Left ventricle myocardium inferior (tissue), 1 donor: ENCODE data around the gene ATG101. TPM values are rescaled to one million over a fixed set of nuclear protein-coding genes. Genes with fewer than 3 reads are reported as not detected.
"Not testable (repeated sequence)": the region's sequence is repeated elsewhere in the genome, so short reads cannot be mapped to it uniquely, and the experiment has no call there.

Experiments used
- DNase-seq: peaks from one replicate; pipeline ENCODE4 v3.0.0-alpha.2; 2020
- H3K27ac ChIP-seq: fragments of 200-600 bp; replicated peaks from 2 replicates; pipeline ENCODE4 v1.8.0; 2021
- H3K27me3 ChIP-seq: fragments of 200-600 bp; 2 replicates; pipeline ENCODE4 v1.8.0; 2021; ENCODE audit warnings: low read depth
- H3K36me3 ChIP-seq: fragments of 200-600 bp; 2 replicates; pipeline ENCODE4 v1.8.0; 2021
- H3K4me1 ChIP-seq: fragments of 200-600 bp; 2 replicates; pipeline ENCODE4 v1.8.0; 2021
- H3K4me3 ChIP-seq: fragments of 200-600 bp; 2 replicates; pipeline ENCODE4 v1.8.0; 2021; ENCODE audit warnings: mild to moderate bottlenecking, moderate library complexity
- H3K9me3 ChIP-seq: fragments of 200-600 bp; replicated peaks from 2 replicates; pipeline ENCODE4 v1.8.0; 2021
- intact Hi-C: fragments of 100-400 bp; cut with micrococcal nuclease; formaldehyde crosslinking; loops from one replicate; pipeline ENCODE4 v1.11.0; 2022
- total RNA-seq: library from RNA; stranded (reverse); fragmentation: NEBNext Ultra II Directional; extraction: Animal tissue kit (Norgen Biotek cat#: 25700); gene quantifications from one replicate; pipeline ENCODE4 v1.2.1, GENCODE V29; 2021
- TF ChIP-seq, protein P1 (sequence below): fragments of 200-600 bp; IDR thresholded peaks from 2 replicates; pipeline ENCODE4 v1.8.0; 2021; ENCODE audit warnings: antibody characterized with exemption, mild to moderate bottlenecking, borderline replicate concordance
- donor health status: DM: no; HTN: yes; CAD: no; lungs with severe emphysema.

Gene ATG101
- total RNA-seq, 1 donor from 2014 or later = 23.8 TPM

- H3K4me3 ChIP-seq = no peak overlapping the region
- H3K27me3 ChIP-seq = peaks cover 78% of the 10 kb centered on the region
- intact Hi-C loops = no loop called here
- H3K27ac ChIP-seq = no peak overlapping the region
- TF ChIP-seq, protein P1, sequence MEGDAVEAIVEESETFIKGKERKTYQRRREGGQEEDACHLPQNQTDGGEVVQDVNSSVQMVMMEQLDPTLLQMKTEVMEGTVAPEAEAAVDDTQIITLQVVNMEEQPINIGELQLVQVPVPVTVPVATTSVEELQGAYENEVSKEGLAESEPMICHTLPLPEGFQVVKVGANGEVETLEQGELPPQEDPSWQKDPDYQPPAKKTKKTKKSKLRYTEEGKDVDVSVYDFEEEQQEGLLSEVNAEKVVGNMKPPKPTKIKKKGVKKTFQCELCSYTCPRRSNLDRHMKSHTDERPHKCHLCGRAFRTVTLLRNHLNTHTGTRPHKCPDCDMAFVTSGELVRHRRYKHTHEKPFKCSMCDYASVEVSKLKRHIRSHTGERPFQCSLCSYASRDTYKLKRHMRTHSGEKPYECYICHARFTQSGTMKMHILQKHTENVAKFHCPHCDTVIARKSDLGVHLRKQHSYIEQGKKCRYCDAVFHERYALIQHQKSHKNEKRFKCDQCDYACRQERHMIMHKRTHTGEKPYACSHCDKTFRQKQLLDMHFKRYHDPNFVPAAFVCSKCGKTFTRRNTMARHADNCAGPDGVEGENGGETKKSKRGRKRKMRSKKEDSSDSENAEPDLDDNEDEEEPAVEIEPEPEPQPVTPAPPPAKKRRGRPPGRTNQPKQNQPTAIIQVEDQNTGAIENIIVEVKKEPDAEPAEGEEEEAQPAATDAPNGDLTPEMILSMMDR = no peak
- no peaks in the 10 kb centered on the region for H3K36me3 ChIP-seq
- H3K9me3 ChIP-seq = no peaks in the 10 kb centered on the region
- no peak for DNase-seq
- no peaks in the 10 kb centered on the region for H3K4me1 ChIP-seq
Measured at GRCh38 chr12:52096332-52097044, 26.7 kb downstream of the ATG101 start.

GRCh38 chr12:52097045-52097666 lies 27.4 kb downstream of the ATG101 start:
- Histone ChIP-seq H3K27me3 (peaks cover 78% of the 10 kb centered on the region), H3K4me1 (no peaks in the 10 kb centered on the region), H3K9me3 (no peaks in the 10 kb centered on the region), H3K4me3 (no peak overlapping the region), H3K36me3 (no peaks in the 10 kb centered on the region), H3K27ac (no peak overlapping the region)
- TF ChIP-seq, protein P1 = no peak
- intact Hi-C loops = no loop called here
- no peak for DNase-seq

GRCh38 chr12:52104431-52105089 lies 34.8 kb downstream of the ATG101 start:
- H3K4me3 ChIP-seq, H3K9me3 ChIP-seq, intact Hi-C loops, DNase-seq, H3K36me3 ChIP-seq, H3K4me1 ChIP-seq, H3K27ac ChIP-seq: not testable (repeated sequence)
- H3K27me3 ChIP-seq = peaks cover 93% of the 10 kb centered on the region

DNA sequence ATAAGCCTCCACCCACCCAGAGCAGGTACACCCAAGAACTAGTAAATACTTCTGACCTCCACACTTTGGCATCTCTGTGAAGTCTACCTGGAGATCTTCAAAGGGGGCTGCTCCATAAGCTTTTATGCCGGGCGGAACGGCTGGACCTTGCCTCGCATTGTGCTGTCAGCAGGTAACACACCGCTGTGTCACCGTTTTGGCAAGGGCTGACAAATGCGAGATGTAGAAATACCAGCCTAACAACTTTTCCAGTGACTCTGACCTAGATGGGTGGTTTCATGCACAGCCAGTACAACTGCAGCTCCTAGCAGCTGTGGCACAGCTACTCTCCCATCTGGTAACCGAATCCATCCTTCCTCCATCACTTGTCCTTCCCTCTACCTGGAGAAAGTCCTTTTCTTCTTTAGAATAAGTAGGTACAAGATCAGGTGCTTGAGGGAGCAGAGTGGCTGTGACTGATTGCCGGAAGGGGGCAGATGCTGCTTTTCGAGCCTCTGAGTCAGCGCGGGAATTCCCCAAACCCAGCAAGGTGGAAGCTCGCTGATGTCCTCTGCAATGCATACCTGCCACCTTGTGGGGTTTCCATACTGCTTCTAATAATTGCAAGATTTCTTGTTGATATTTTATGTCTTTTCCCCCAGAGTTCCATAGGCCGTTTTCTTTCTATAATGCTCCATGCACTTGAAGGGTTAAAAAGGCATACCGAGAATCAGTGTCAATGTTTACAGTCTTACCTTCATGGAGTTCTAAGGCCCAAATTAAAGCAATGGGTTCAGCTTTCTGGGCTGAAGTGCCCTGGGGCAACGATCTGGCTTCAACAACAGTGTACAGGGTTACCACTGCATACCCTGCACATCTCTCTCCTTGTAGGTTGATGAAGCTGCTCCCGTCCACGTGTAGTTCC lies 46.7 kb downstream of the ATG101 start:
- intact Hi-C loops, H3K36me3 ChIP-seq: not testable (repeated sequence)
- peaks cover 67% of the 10 kb centered on the region for H3K27me3 ChIP-seq

DNA sequence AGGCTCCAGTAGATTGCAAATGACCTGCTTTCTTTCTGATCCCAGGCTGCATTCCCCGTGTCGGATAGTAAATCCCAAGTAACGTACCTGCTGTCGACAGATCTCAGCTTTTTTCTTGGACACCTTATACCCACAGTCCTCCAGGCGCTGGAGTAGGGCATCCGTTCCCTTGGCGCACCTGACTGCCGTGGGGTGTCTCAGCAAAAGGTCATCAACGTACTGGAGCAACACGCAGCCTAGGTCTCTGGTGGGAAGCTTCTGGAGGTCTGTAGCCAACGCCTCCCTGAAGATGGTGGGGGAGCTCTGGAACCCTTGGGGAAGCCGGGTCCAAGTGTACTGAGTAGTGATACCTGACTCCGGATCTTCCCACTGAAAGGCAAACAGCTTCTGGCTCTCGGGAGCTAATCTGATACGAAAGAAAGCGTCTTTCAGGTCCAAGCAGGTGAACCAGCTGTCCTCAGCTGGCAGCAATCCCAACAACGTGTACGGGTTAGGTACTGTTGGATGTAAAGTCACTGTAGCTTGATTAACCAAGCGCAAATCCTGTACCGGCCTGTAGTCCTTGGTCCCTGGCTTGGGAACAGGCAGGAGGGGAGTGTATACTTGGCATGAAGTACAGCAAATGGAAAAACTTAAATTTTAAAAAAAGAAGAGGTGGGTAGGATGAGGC lies 48.2 kb downstream of the ATG101 start:
- DNase-seq, H3K36me3 ChIP-seq, H3K4me3 ChIP-seq, H3K9me3 ChIP-seq, H3K27ac ChIP-seq, intact Hi-C loops: not testable (repeated sequence)
- Histone ChIP-seq H3K27me3 (peaks cover 65% of the 10 kb centered on the region), H3K4me1 (peaks cover 17% of the 10 kb centered on the region)

More for the DNA sequence above, 46.7 kb downstream of the ATG101 start:
- H3K9me3 ChIP-seq, H3K27ac ChIP-seq, H3K4me3 ChIP-seq, DNase-seq: not testable (repeated sequence)
- H3K4me1 ChIP-seq = peaks cover 11% of the 10 kb centered on the region

DNA sequence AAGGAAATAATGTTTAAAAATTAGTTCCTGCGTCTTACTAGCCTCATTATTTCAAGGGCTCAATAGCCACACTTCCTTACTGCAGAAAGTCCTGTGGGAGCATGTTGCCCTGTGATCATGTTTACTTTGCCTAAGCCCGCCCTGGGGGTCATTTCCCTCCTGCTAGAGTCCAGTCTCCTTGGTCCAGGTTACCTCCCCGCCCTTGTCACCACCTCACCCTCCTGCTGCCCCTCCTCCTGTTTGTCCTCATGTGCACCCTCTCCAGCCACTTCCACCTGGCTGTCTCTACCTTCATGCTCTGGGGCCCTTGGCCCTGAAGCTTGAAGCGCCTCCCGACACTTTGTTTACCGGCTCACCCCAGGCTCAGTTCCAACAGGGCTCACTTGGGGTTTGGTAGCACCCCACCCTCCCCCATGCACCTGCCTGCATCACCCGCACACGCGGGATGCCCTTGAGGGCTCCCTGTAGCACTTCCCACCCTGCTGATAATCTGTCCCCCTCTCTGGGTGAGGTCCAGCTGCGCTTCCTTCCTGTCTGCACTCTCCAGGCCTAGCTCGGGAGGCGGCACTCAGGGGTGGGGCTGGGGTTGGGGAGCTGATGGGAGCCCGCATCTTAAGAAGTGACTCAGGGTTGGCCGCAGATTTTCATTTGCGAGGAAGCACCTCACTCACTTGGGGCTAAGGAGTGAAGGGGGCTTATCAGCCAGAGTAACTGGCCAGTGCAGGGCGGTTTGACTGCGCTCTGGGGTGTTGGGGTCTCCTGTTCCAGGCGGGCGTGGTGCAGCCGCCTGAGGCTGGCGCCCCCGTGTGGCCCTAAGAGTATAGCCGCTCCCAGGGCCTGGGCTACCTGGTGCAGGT lies 49.8 kb downstream of the ATG101 start:
- H3K4me3 ChIP-seq = no peak overlapping the region
- H3K27me3 ChIP-seq = peaks cover 54% of the 10 kb centered on the region
- peaks cover 17% of the 10 kb centered on the region for H3K4me1 ChIP-seq
- DNase-seq = peak; percentile 27
- TF ChIP-seq, protein P1 = peak; percentile 70
- intact Hi-C loops = no loop called here
- H3K27ac ChIP-seq = no peak overlapping the region
- no peaks in the 10 kb centered on the region for H3K36me3 ChIP-seq
- H3K9me3 ChIP-seq = no peaks in the 10 kb centered on the region
